Stimulated activated CD4-positive, alpha-beta T cell treated with anti-CD3 and anti-CD28 coated beads, Interleukin-12 subunit alpha, Interleukin-12 subunit beta, amount 100 ng/mL, for 48 hours (primary cell): Measurements from ENCODE around the gene TBXA2R.
"Not testable (repeated sequence)": the region's sequence is repeated elsewhere in the genome, so short reads cannot be mapped to it uniquely, and the experiment has no call there.

Experiments
- DNase-seq, 3 donors: peaks; one replicate each; pipeline ENCODE4 v3.0.0-alpha.2; 2020; ENCODE audit warnings: low read depth in 2 of 3, low spot score in 1 of 3

The TBXA2R gene

GRCh38 chr19:3641515-3642269 lies 35.0 kb upstream of the TBXA2R start:
- no peak for DNase-seq

GRCh38 chr19:3639479-3639878 lies 32.8 kb upstream of the TBXA2R start:
- DNase-seq: no peak

- DNase-seq: no peak
Observed at GRCh38 chr19:3638208-3639193, 31.8 kb upstream of the TBXA2R start.

- no peak for DNase-seq
Observed at GRCh38 chr19:3637621-3638020, 30.9 kb upstream of the TBXA2R start.

GRCh38 chr19:3636962-3637361 lies 30.3 kb upstream of the TBXA2R start:
- DNase-seq: no peak

- DNase-seq: no peak
Observed at GRCh38 chr19:3636506-3636905, 29.8 kb upstream of the TBXA2R start.

GRCh38 chr19:3634496-3635045 lies 27.9 kb upstream of the TBXA2R start:
- DNase-seq: no peak

- DNase-seq: no peak
Observed at GRCh38 chr19:3633559-3633988, 26.9 kb upstream of the TBXA2R start.

- DNase-seq: no peak
Observed at GRCh38 chr19:3632739-3633558, 26.3 kb upstream of the TBXA2R start.

GRCh38 chr19:3632098-3632497 lies 25.4 kb upstream of the TBXA2R start:
- DNase-seq: no peak

GRCh38 chr19:3631053-3631861 lies 24.6 kb upstream of the TBXA2R start:
- DNase-seq: no peak

GRCh38 chr19:3628766-3629165 lies 22.1 kb upstream of the TBXA2R start:
- DNase-seq: not testable (repeated sequence)

GRCh38 chr19:3627351-3627723 lies 20.7 kb upstream of the TBXA2R start:
- no peak for DNase-seq

GRCh38 chr19:3626473-3627350 lies 20.0 kb upstream of the TBXA2R start, which contains the start of gene CACTIN:
CACTIN (minus strand) TSS chr19:3626790; CDS start chr19:3626762, 28 bp downstream.
- peak; percentile 97 to 99 (median 98) for DNase-seq

GRCh38 chr19:3625996-3626472 lies 19.4 kb upstream of the TBXA2R start:
- DNase-seq: no peak

GRCh38 chr19:3623716-3624115 lies 17.0 kb upstream of the TBXA2R start:
- DNase-seq: no peak

- DNase-seq: no peak
Observed at GRCh38 chr19:3622224-3622623, 15.5 kb upstream of the TBXA2R start.

GRCh38 chr19:3621689-3622088 lies 15.0 kb upstream of the TBXA2R start:
- no peak for DNase-seq
